ENCODE measurements around the gene THSD4. TPM values are rescaled to one million over a fixed set of nuclear protein-coding genes. Genes with fewer than 3 reads are reported as not detected.

THSD4 gene
- polyA plus RNA-seq, 1 donor from 2014 or later, result 0.46 TPM

DNA sequence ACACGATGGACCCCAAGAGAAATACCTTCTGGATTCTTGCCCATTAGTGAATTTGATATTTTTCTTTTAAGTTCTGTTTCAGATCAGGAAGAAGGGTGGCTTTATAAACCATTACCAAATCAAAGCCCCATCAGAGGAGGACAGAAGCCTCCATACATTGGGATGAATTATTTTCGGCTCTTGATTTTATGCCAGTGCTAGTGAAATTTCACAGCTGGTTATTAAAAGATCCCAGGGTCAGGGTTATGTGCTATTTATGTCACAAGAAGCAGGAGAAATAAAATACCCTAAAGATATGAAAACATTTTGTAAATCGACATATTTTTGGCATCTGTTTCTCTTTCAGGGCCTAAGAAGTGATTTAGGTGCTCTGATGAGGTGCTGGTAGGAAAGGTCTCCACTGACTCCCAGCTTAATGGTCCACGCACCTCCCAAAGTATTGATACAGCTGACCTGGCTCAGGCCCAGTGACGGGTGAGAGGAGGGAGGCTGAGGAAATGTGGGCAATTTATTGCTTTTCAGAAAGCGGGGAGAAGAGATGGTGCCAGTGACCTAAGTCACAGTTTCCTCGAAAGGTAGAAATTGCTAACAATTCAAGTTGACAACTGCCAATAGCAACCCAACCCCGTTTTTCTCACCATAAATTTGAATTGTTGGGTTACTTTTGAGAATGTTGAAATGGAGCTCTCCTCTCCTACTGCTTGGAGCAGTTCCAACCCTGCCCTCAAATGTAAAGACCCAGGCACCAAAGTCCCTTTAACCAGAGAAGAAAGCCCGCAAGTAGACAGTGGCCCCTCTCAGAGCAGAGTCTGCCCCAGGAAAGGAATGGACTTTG, 379.5 kb downstream of the THSD4 start:
- no peak for TF ChIP-seq TAF1 (IDR thresholded peaks at IDR 0.05; ENCODE audit: low read depth)
- no peak for TF ChIP-seq RAD21 (conservative IDR thresholded peaks at IDR 0.05)
- no peak for TF ChIP-seq EZH2 (IDR thresholded peaks at IDR 0.05; ENCODE audit: borderline replicate concordance, insufficient read depth, low read length, poor library complexity, severe bottlenecking)
- TF ChIP-seq, protein P1, sequence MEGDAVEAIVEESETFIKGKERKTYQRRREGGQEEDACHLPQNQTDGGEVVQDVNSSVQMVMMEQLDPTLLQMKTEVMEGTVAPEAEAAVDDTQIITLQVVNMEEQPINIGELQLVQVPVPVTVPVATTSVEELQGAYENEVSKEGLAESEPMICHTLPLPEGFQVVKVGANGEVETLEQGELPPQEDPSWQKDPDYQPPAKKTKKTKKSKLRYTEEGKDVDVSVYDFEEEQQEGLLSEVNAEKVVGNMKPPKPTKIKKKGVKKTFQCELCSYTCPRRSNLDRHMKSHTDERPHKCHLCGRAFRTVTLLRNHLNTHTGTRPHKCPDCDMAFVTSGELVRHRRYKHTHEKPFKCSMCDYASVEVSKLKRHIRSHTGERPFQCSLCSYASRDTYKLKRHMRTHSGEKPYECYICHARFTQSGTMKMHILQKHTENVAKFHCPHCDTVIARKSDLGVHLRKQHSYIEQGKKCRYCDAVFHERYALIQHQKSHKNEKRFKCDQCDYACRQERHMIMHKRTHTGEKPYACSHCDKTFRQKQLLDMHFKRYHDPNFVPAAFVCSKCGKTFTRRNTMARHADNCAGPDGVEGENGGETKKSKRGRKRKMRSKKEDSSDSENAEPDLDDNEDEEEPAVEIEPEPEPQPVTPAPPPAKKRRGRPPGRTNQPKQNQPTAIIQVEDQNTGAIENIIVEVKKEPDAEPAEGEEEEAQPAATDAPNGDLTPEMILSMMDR (IDR thresholded peaks at IDR 0.05; ENCODE audit: poor library complexity, severe bottlenecking), result no peak
- TF ChIP-seq POLR2AphosphoS5 (IDR thresholded peaks at IDR 0.05), result no peak
- no peak for TF ChIP-seq REST (IDR thresholded peaks at IDR 0.05; ENCODE audit: borderline replicate concordance)
- TF ChIP-seq SMC3 (conservative IDR thresholded peaks at IDR 0.05; ENCODE audit: poor library complexity), result no peak
- TF ChIP-seq EP300 (conservative IDR thresholded peaks at IDR 0.05; ENCODE audit: poor library complexity, severe bottlenecking), result no peak
- TF ChIP-seq MXI1 (conservative IDR thresholded peaks at IDR 0.05; ENCODE audit: poor library complexity, severe bottlenecking), result no peak
- Histone ChIP-seq H3K27ac (ENCODE audit: low read length) (no peak overlapping the region), H3K27me3 (ENCODE audit: insufficient read depth, low read depth, low read length) (no peaks in the 10 kb centered on the region), H3K9me3 (ENCODE audit: low read length) (no peaks in the 10 kb centered on the region), H3K9me2 (ENCODE audit: insufficient read depth, low read length) (no peaks in the 10 kb centered on the region), H3K4me3 (ENCODE audit: low read length) (no peak overlapping the region), H2AFZ (ENCODE audit: low read depth, low read length) (no peak overlapping the region), H4K20me1 (ENCODE audit: insufficient read depth) (no peaks in the 10 kb centered on the region), H3K9ac (ENCODE audit: low read length) (no peak overlapping the region), H3K36me3 (ENCODE audit: insufficient read depth, low read length) (no peaks in the 10 kb centered on the region), H3K4me2 (ENCODE audit: low read length) (no peak overlapping the region), H3K79me2 (replicated peaks; ENCODE audit: insufficient read depth, low read length) (no peaks in the 10 kb centered on the region), H3F3A (ENCODE audit: insufficient read depth, low read length, poor library complexity, severe bottlenecking) (no peaks in the 10 kb centered on the region)

GRCh38 chr15:71495398-71495780, 380.1 kb downstream of the THSD4 start:
- no peak overlapping the region for H3K27ac ChIP-seq (ENCODE audit: low read length)
- no peak overlapping the region for H3K9ac ChIP-seq (ENCODE audit: low read length)
- H3K4me3 ChIP-seq (ENCODE audit: low read length), result no peak overlapping the region
- H3K36me3 ChIP-seq (ENCODE audit: insufficient read depth, low read length), result no peaks in the 10 kb centered on the region
- H3F3A ChIP-seq (ENCODE audit: insufficient read depth, low read length, poor library complexity, severe bottlenecking), result no peaks in the 10 kb centered on the region
- no peak overlapping the region for H2AFZ ChIP-seq (ENCODE audit: low read depth, low read length)
- no peaks in the 10 kb centered on the region for H3K9me3 ChIP-seq (ENCODE audit: low read length)
- no peaks in the 10 kb centered on the region for H3K79me2 ChIP-seq (replicated peaks; ENCODE audit: insufficient read depth, low read length)
- no peaks in the 10 kb centered on the region for H3K27me3 ChIP-seq (ENCODE audit: insufficient read depth, low read depth, low read length)
- TF ChIP-seq POLR2AphosphoS5 (IDR thresholded peaks at IDR 0.05), result no peak
- TF ChIP-seq SMC3 (conservative IDR thresholded peaks at IDR 0.05; ENCODE audit: poor library complexity), result no peak
- TF ChIP-seq, protein P1 (IDR thresholded peaks at IDR 0.05; ENCODE audit: poor library complexity, severe bottlenecking), result no peak
- TF ChIP-seq REST (IDR thresholded peaks at IDR 0.05; ENCODE audit: borderline replicate concordance), result no peak
- no peak for TF ChIP-seq RAD21 (conservative IDR thresholded peaks at IDR 0.05)
- no peak for TF ChIP-seq EZH2 (IDR thresholded peaks at IDR 0.05; ENCODE audit: borderline replicate concordance, insufficient read depth, low read length, poor library complexity, severe bottlenecking)
- TF ChIP-seq TAF1 (IDR thresholded peaks at IDR 0.05; ENCODE audit: low read depth), result no peak
- TF ChIP-seq MXI1 (conservative IDR thresholded peaks at IDR 0.05; ENCODE audit: poor library complexity, severe bottlenecking), result no peak
- TF ChIP-seq EP300 (conservative IDR thresholded peaks at IDR 0.05; ENCODE audit: poor library complexity, severe bottlenecking), result no peak
- no peaks in the 10 kb centered on the region for H4K20me1 ChIP-seq (ENCODE audit: insufficient read depth)
- H3K4me2 ChIP-seq (ENCODE audit: low read length), result no peak overlapping the region
- no peaks in the 10 kb centered on the region for H3K9me2 ChIP-seq (ENCODE audit: insufficient read depth, low read length)

All from neural cell (in vitro differentiated cells).